A549 treated with Hydrocortisone at 1 μM for 4 hours (cell line): ENCODE data around the gene C1QTNF1. TPM values are rescaled to one million over a fixed set of nuclear protein-coding genes. Genes with fewer than 3 reads are reported as not detected.

Source experiments
- total RNA-seq: library from RNA; stranded (reverse); fragments of 200-300 nt; extraction: Qiagen RNA extraction; gene quantifications from 5 replicates; pipeline ENCODE4 v1.2.3, GENCODE V29; 2022

Gene C1QTNF1
- 45.9 to 57.7 TPM (median 49.2 TPM) in 5 replicates for total RNA-seq

GRCh38 chr17:79023886-79024771 lies at the start of gene C1QTNF1:
Gene C1QTNF1, plus strand, starts transcription at chr17:79024169. Its CDS starts 19,800 bp downstream, at chr17:79043969.

GRCh38 chr17:78979780-78980623 lies 44.0 kb upstream of the C1QTNF1 start, which contains the start of gene LGALS3BP:
Gene LGALS3BP, minus strand, starts transcription at chr17:78979923. Its CDS starts 2,732 bp downstream, at chr17:78977191.

GRCh38 chr17:79009397-79010303 lies 14.3 kb upstream of the C1QTNF1 start, which contains the start of gene CANT1:
Gene CANT1, minus strand, starts transcription at chr17:79009764. Its CDS starts 12,142 bp downstream, at chr17:78997622.

GRCh38 chr17:79074649-79075445 lies 50.9 kb downstream of the C1QTNF1 start, which contains the start of gene ENGASE:
Gene ENGASE, plus strand, starts transcription at chr17:79074824. Its CDS starts 121 bp downstream, at chr17:79074945.

Other genes starting within 250 kb of the C1QTNF1 start
- 59.8 to 87.9 TPM (median 64.0 TPM) in 5 replicates for gene CYTH1, start 241.9 kb upstream of the C1QTNF1 start, total RNA-seq
- 52.6 to 60.5 TPM (median 55.6 TPM) in 5 replicates for gene USP36, start 183.4 kb upstream of the C1QTNF1 start, total RNA-seq
- 0.37 to 0.44 TPM (median 0.41 TPM) in 5 replicates for gene CEP295NL, start 121.0 kb upstream of the C1QTNF1 start, total RNA-seq
- gene TIMP2, start 98.8 kb upstream of the C1QTNF1 start, total RNA-seq: 190 to 245 TPM (median 225 TPM) in 5 replicates
- gene LGALS3BP, start 44.2 kb upstream of the C1QTNF1 start, total RNA-seq: 67.1 to 87.7 TPM (median 79.2 TPM) in 5 replicates
- gene CANT1, start 14.4 kb upstream of the C1QTNF1 start, total RNA-seq: 77.2 to 92.2 TPM (median 83.8 TPM) in 5 replicates
- 12.5 to 17.9 TPM (median 15.1 TPM) in 5 replicates for gene ENGASE, start 50.7 kb downstream of the C1QTNF1 start, total RNA-seq